ENCODE data around the gene BFAR.

DNA sequence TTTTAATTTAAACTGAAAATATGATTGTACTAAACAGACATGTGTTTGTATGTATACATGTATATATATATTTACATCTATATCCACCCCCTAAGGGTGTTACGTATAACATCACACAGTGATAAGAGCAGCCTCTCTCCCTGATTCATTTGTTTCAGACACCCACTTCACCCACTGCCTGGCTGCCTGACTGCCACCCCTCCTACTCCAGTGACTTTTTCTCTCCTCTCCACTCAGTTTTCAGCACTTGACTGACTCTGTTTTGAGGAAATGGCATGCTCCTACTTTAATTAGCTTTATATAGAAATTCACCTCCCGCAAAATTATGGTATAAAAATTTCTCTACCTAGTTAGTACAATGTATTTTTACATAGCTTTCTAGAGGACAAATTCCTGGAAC is 20.0 kb downstream of the BFAR start:
- TF ChIP-seq POLR2A (IDR thresholded peaks at IDR 0.05; ENCODE audit: low read depth, low read length) (no peak), TAF1 (IDR thresholded peaks at IDR 0.05; ENCODE audit: low read depth, low read length) (no peak), POLR2AphosphoS5 (IDR thresholded peaks at IDR 0.05; ENCODE audit: low read depth, low read length) (no peak), SPI1 (IDR thresholded peaks at IDR 0.05; ENCODE audit: low read depth, low read length) (no peak)
